Mesendoderm (in vitro differentiated cells): ENCODE measurements around the gene SND1.
"Not testable (repeated sequence)": the region's sequence is repeated elsewhere in the genome, so short reads cannot be mapped to it uniquely, and the experiment has no call there.

ENCODE experiments used
- DNase-seq: peaks from one replicate; pipeline ENCODE4 v3.0.0; 2013
- H2AK5ac ChIP-seq: 2 replicates; pipeline ENCODE4 v1.6.1; 2013; ENCODE audit warnings: low read length, inconsistent platforms
- H2BK120ac ChIP-seq: 2 replicates; pipeline ENCODE4 v1.6.1; 2013; ENCODE audit warnings: low read depth, mild to moderate bottlenecking, low read length, moderate library complexity, mixed read lengths
- H2BK15ac ChIP-seq: replicated peaks from 2 replicates; pipeline ENCODE4 v1.6.1; 2013; ENCODE audit warnings: low read depth, mild to moderate bottlenecking, moderate library complexity
- H2BK5ac ChIP-seq: 2 replicates; pipeline ENCODE4 v1.6.1; 2013; ENCODE audit warnings: low read length, inconsistent platforms
- H3K18ac ChIP-seq: 2 replicates; pipeline ENCODE4 v1.6.1; 2013; ENCODE audit warnings: mild to moderate bottlenecking, low read length, mixed read lengths
- H3K23ac ChIP-seq: one replicate; pipeline ENCODE4 v1.6.1; 2013; ENCODE audit warnings: low read length
- H3K27ac ChIP-seq: 2 replicates; pipeline ENCODE4 v1.5.1; 2013; ENCODE audit warnings: low read depth, mild to moderate bottlenecking, inconsistent platforms, low read length, moderate library complexity
- H3K27me3 ChIP-seq: 2 replicates; pipeline ENCODE4 v1.6.1; 2013; ENCODE audit warnings: low read length, control low read depth, mild to moderate bottlenecking, inconsistent platforms; ENCODE audit not compliant: insufficient read depth, poor library complexity
- H3K36me3 ChIP-seq: 2 replicates; pipeline ENCODE4 v1.6.1; 2013; ENCODE audit warnings: low read length, inconsistent platforms; ENCODE audit not compliant: control insufficient read depth, insufficient read depth
- H3K4ac ChIP-seq: one replicate; pipeline ENCODE4 v1.6.1; 2013; ENCODE audit warnings: low read depth, mild to moderate bottlenecking, low read length, moderate library complexity
- H3K4me1 ChIP-seq: 2 replicates; pipeline ENCODE4 v1.6.1; 2013; ENCODE audit warnings: low read depth, low read length, inconsistent platforms; ENCODE audit not compliant: control insufficient read depth
- H3K4me2 ChIP-seq: 2 replicates; pipeline ENCODE4 v1.6.1; 2013; ENCODE audit warnings: low read length
- H3K4me3 ChIP-seq: 2 replicates; pipeline ENCODE4 v1.5.1; 2013; ENCODE audit warnings: mild to moderate bottlenecking, low read length
- H3K56ac ChIP-seq: one replicate; pipeline ENCODE4 v1.6.1; 2013; ENCODE audit warnings: low read length
- H3K79me1 ChIP-seq: 2 replicates; pipeline ENCODE4 v1.6.1; 2013; ENCODE audit warnings: low read length, inconsistent platforms
- H3K79me2 ChIP-seq: 2 replicates; pipeline ENCODE4 v1.6.1; 2013; ENCODE audit warnings: mild to moderate bottlenecking, low read length; ENCODE audit not compliant: control insufficient read depth, insufficient read depth
- H3K9ac ChIP-seq: 2 replicates; pipeline ENCODE4 v1.6.1; 2013; ENCODE audit warnings: low read length, inconsistent platforms
- H4K5ac ChIP-seq: one replicate; pipeline ENCODE4 v1.6.1; 2013; ENCODE audit warnings: low read length
- H4K8ac ChIP-seq: one replicate; pipeline ENCODE4 v1.6.1; 2013; ENCODE audit warnings: low read depth, mild to moderate bottlenecking, control low read depth, low read length, moderate library complexity
- WGBS: extraction: QIAGEN DNeasy Blood & Tissue Kit; methylation state at CpG from one replicate; pipeline ENCODE4 v1.1.7; 2013; ENCODE audit warnings: low lambda C conversion rate, missing lambda C conversion rate; ENCODE audit not compliant: insufficient coverage; ENCODE audit errors: extremely low coverage; 5-methylcytosine and 5-hydroxymethylcytosine counted together

Gene SND1

DNA sequence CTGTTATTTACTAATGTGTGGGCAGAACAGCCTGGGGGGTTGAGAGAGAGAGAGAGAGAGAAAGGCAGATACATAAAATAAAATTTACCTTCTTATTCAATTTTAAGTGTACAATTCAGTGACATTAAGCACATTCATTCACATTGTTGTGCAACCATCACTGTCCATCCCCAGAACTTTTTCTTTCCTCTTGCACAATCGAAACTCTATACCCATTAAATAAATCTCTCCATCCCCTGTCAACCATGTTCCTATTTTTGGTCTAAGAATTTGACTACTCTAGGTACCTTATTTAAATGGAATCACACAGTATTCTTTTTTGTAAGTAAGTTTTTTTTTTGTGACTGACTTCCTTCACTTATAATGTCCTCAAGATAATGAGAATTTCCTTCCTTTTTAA is 181.6 kb downstream of the SND1 start:
- DNase-seq, result no peak
- Histone ChIP-seq H3K18ac (no peak overlapping the region), H3K27ac (no peak overlapping the region), H2BK5ac (no peak overlapping the region), H3K4me3 (no peak overlapping the region), H3K4ac (no peak overlapping the region), H2AK5ac (no peak overlapping the region), H3K9ac (no peak overlapping the region), H3K56ac (no peak overlapping the region), H4K5ac (no peak overlapping the region), H2BK15ac (no peak overlapping the region), H2BK120ac (no peak overlapping the region), H4K8ac (no peak overlapping the region), H3K36me3 (no peaks in the 10 kb centered on the region), H3K23ac (no peak overlapping the region), H3K27me3 (no peaks in the 10 kb centered on the region), H3K79me2 (peaks cover 2% of the 10 kb centered on the region), H3K4me2 (no peak overlapping the region), H3K4me1 (no peaks in the 10 kb centered on the region), H3K79me1 (no peaks in the 10 kb centered on the region)
- WGBS, result 100% methylated on average over 1 of the region's 1 CpG

DNA sequence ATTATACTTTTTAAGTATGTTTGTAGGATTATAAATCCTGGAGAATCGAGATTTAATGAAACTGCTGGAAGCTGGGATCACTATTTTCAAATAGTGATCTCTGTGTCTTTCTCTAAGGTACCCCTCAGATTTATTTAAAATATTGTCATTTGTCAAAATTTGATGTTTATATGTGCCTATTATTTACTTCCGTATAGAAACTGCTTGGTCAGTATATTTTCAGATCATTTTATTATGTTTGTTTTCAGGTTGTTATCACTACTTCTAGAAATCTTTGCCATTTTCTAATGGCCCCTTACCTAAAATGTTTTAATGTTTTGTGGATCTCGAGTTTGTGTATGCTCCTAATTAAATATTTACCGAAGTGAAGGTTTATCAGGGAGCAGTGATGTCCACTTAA is 183.7 kb downstream of the SND1 start:
- Histone ChIP-seq H3K9ac (no peak overlapping the region), H3K4me3 (no peak overlapping the region), H2BK120ac (no peak overlapping the region), H3K18ac (no peak overlapping the region), H3K79me2 (peaks cover 2% of the 10 kb centered on the region), H3K56ac (no peak overlapping the region), H3K23ac (no peak overlapping the region), H3K27ac (no peak overlapping the region), H3K27me3 (no peaks in the 10 kb centered on the region), H4K8ac (no peak overlapping the region), H3K4me2 (no peak overlapping the region), H3K4me1 (no peaks in the 10 kb centered on the region), H2AK5ac (no peak overlapping the region), H4K5ac (no peak overlapping the region), H3K79me1 (no peaks in the 10 kb centered on the region), H3K4ac (no peak overlapping the region), H2BK5ac (no peak overlapping the region), H3K36me3 (no peaks in the 10 kb centered on the region), H2BK15ac (no peak overlapping the region)
- DNase-seq, result no peak
- WGBS, result no CpG with 5 or more reads among the region's 4 CpGs

DNA sequence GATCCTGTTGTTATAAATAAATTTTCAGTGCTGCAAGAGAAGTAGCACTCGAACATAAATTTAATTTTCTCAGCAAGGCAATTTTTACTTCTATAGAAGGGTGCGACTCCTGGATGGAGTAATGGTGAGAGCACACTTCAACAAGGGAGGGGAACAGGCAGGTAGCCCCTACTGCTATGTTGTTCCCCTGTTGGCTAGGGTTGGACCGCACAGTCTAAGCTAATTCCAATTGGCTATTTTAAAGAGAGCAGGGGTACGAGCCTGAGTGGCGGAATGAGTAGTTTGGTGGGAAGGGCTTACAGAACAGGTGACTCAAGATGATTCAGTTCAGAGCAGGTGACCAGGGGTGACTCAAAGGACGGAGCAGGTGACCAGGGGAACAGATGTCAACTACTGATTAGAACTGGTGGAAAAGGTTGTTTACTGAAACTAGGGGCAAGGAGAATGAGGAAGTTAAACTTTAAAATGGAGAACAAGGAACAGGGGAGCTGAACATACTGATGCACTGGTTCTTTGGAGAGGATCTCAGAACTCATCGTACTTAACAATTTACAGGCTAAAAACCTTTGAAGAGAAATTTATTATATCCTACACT is 185.9 kb downstream of the SND1 start:
- H3K27ac ChIP-seq, H3K9ac ChIP-seq, H3K27me3 ChIP-seq, H3K79me1 ChIP-seq, H2BK120ac ChIP-seq, H2BK5ac ChIP-seq, H3K4me2 ChIP-seq, H4K8ac ChIP-seq, H3K18ac ChIP-seq, H4K5ac ChIP-seq, H3K36me3 ChIP-seq, H2BK15ac ChIP-seq, H3K4me3 ChIP-seq, H3K56ac ChIP-seq, H3K79me2 ChIP-seq, H3K4me1 ChIP-seq, H2AK5ac ChIP-seq, H3K4ac ChIP-seq, H3K23ac ChIP-seq: not testable (repeated sequence)
- no CpG with 5 or more reads among the region's 7 CpGs for WGBS
- DNase-seq, result peak; percentile 45

DNA sequence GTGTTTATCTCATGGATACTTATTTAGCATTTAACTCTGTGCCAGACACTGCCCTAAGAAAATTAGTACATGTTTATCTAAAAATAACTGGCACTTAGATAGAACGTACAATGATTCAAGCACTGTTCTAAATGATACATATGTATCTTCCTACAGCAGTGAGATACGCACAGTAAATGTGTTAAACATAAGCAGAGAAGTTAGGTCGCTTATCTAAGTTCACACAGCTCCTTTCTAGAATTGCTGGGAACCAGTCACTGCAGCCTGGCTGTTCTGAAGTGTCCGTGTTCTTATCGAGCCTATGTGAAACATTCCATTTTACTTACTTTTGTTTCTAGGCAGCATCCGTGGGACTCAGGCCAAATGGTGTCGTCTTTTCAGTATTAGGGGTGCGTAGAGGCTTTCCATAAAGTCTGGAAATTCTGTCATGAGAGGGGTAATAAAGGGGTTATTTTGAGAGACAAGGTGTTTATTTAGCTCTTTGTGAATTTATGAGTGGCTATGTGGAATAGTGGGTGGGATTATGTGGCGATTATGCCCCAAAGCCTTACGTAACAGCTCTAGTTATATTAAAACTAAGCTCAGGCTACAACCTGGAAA is 186.9 kb downstream of the SND1 start:
- no peaks in the 10 kb centered on the region for H3K4me1 ChIP-seq
- no CpG with 5 or more reads among the region's 10 CpGs for WGBS
- H4K5ac ChIP-seq, result no peak overlapping the region
- no peak overlapping the region for H3K27ac ChIP-seq
- H3K18ac ChIP-seq, result no peak overlapping the region
- H3K9ac ChIP-seq, result no peak overlapping the region
- no peak overlapping the region for H2BK120ac ChIP-seq
- H3K4me3 ChIP-seq, result no peak overlapping the region
- no peak for DNase-seq
- no peak overlapping the region for H2BK15ac ChIP-seq
- H4K8ac ChIP-seq, result no peak overlapping the region
- no peak overlapping the region for H2BK5ac ChIP-seq
- H3K79me2 ChIP-seq, result peaks cover 2% of the 10 kb centered on the region
- H3K4ac ChIP-seq, result no peak overlapping the region
- H3K23ac ChIP-seq, result no peak overlapping the region
- H2AK5ac ChIP-seq, result no peak overlapping the region
- H3K27me3 ChIP-seq, result no peaks in the 10 kb centered on the region
- H3K79me1 ChIP-seq, result peaks cover 6% of the 10 kb centered on the region
- H3K36me3 ChIP-seq, result no peaks in the 10 kb centered on the region
- no peak overlapping the region for H3K4me2 ChIP-seq
- no peak overlapping the region for H3K56ac ChIP-seq

DNA sequence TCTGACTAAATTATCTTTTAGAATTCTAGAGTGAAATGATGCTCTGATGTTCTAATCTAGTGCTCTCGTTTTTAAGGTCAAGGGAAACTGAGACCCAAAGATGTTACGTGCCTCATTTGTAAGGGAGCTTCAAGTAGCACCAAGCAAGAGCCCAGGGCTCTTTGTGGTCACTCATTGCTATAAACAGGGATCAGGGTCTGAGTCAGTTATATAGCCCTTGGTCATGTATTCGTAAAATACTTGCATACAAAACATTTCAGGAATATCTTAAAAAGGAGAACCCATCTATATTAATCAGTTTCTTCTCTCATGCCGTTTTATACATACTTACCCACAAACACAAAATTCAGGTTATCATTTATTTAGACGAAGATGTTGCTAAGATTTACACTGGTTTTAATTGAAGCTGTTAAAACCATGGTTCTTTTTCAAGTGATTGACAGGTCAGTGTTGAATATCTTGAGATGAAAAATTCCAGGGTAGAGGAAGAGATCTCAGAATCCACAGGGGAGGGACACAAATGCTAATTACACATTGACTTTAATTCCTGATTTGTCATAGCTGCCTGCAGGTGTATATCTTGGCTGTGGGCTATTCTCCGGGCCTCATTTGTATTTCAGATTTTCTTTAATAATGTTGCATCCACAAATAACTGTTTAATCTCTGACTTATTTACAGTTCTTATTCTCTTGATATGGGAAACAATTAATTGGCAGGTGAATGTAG is 188.4 kb downstream of the SND1 start:
- H3K36me3 ChIP-seq, result peaks cover 1% of the 10 kb centered on the region
- H3K4me1 ChIP-seq, result no peaks in the 10 kb centered on the region
- peak; percentile 33 for DNase-seq

More for the DNA sequence above, 188.4 kb downstream of the SND1 start:
- Histone ChIP-seq H3K23ac (no peak overlapping the region), H3K27ac (no peak overlapping the region), H2BK120ac (no peak overlapping the region), H3K9ac (no peak overlapping the region), H4K5ac (no peak overlapping the region), H3K79me1 (peaks cover 6% of the 10 kb centered on the region), H2AK5ac (no peak overlapping the region), H2BK15ac (no peak overlapping the region), H3K4me2 (no peak overlapping the region), H2BK5ac (no peak overlapping the region), H3K56ac (no peak overlapping the region), H3K18ac (no peak overlapping the region), H3K79me2 (no peaks in the 10 kb centered on the region), H4K8ac (no peak overlapping the region), H3K4ac (no peak overlapping the region), H3K4me3 (no peak overlapping the region), H3K27me3 (no peaks in the 10 kb centered on the region)
- no CpG with 5 or more reads among the region's 6 CpGs for WGBS
